Tibial nerve (tissue), 3 donors: ENCODE results near the gene KLHL17.

Experiments used
- POLR2A ChIP-seq, 2 donors: fragments of 450-650 bp; IDR thresholded peaks; one replicate each; pipeline ENCODE4 v1.6.1; 2017; ENCODE audit warnings: antibody characterized with exemption in 2 of 2, mild to moderate bottlenecking in 2 of 2, moderate library complexity in 2 of 2
- TF ChIP-seq, protein P1 (sequence below), 5 experiments: fragments of 200-600 bp in 3 of 5; fragments of 450-650 bp in 2 of 5; sonication (generic) in 3 of 5; IDR thresholded peaks; one replicate each; pipeline ENCODE4 v1.5.1; 2016 to 2019; ENCODE audit warnings: antibody characterized with exemption in 5 of 5, mild to moderate bottlenecking in 3 of 5, moderate library complexity in 2 of 5

DNA sequence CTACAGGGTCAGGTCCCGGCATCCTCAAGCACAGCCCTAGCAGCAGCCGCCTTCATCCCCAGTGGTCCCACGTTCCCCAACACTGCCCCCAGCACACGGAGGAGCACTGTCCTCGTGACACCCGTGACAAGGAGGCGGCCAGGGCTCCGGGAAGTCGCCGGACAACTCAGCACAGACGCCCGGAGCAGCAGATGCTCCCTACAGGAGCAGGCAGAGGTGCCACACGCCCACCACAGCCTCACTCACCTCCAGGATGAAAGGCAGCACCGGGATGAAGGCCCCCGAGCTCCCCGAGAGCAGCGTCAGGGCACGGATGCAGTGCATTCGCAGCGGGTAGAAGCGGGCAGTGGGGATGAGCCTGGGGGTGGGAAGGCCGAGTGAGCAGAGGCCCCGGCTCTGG, 9.5 kb upstream of the KLHL17 start:
- TF ChIP-seq, protein P1, sequence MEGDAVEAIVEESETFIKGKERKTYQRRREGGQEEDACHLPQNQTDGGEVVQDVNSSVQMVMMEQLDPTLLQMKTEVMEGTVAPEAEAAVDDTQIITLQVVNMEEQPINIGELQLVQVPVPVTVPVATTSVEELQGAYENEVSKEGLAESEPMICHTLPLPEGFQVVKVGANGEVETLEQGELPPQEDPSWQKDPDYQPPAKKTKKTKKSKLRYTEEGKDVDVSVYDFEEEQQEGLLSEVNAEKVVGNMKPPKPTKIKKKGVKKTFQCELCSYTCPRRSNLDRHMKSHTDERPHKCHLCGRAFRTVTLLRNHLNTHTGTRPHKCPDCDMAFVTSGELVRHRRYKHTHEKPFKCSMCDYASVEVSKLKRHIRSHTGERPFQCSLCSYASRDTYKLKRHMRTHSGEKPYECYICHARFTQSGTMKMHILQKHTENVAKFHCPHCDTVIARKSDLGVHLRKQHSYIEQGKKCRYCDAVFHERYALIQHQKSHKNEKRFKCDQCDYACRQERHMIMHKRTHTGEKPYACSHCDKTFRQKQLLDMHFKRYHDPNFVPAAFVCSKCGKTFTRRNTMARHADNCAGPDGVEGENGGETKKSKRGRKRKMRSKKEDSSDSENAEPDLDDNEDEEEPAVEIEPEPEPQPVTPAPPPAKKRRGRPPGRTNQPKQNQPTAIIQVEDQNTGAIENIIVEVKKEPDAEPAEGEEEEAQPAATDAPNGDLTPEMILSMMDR (IDR thresholded peaks at IDR 0.05), result no peak
- no peak for TF ChIP-seq POLR2A (IDR thresholded peaks at IDR 0.05)
